ENCODE results near the gene NEMF. TPM values are rescaled to one million over a fixed set of nuclear protein-coding genes. Genes with fewer than 3 reads are reported as not detected.

The NEMF gene
- total RNA-seq, 1 donor from 2014 or later: 61.5 TPM

GRCh38 chr14:49865431-49865859 is 12.9 kb upstream of the NEMF start:
- H3K79me2 ChIP-seq (ENCODE audit: insufficient read depth, low read length): no peaks in the 10 kb centered on the region
- H3K36me3 ChIP-seq (ENCODE audit: insufficient read depth, low read length): no peaks in the 10 kb centered on the region
- H3K4me1 ChIP-seq (ENCODE audit: insufficient read depth, low read length): peaks cover 14% of the 10 kb centered on the region
- no peaks in the 10 kb centered on the region for H3K27me3 ChIP-seq (ENCODE audit: insufficient read depth, low read length)
- no peaks in the 10 kb centered on the region for H4K20me1 ChIP-seq (ENCODE audit: insufficient read depth, low read length)
- no peak for TF ChIP-seq EZH2 (IDR thresholded peaks at IDR 0.05; ENCODE audit: insufficient read depth, low read length)
- TF ChIP-seq, protein P1, sequence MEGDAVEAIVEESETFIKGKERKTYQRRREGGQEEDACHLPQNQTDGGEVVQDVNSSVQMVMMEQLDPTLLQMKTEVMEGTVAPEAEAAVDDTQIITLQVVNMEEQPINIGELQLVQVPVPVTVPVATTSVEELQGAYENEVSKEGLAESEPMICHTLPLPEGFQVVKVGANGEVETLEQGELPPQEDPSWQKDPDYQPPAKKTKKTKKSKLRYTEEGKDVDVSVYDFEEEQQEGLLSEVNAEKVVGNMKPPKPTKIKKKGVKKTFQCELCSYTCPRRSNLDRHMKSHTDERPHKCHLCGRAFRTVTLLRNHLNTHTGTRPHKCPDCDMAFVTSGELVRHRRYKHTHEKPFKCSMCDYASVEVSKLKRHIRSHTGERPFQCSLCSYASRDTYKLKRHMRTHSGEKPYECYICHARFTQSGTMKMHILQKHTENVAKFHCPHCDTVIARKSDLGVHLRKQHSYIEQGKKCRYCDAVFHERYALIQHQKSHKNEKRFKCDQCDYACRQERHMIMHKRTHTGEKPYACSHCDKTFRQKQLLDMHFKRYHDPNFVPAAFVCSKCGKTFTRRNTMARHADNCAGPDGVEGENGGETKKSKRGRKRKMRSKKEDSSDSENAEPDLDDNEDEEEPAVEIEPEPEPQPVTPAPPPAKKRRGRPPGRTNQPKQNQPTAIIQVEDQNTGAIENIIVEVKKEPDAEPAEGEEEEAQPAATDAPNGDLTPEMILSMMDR (IDR thresholded peaks at IDR 0.05; ENCODE audit: insufficient read depth, low read depth, low read length): peak; percentile 96
- DNase-seq (ENCODE audit: low read depth) (no peak), FAIRE-seq (no peak)
- no peak overlapping the region for H3K27ac ChIP-seq (ENCODE audit: low read depth, low read length)
- no peaks in the 10 kb centered on the region for H3K9me3 Mint-ChIP-seq (ENCODE audit: unreplicated experiment)
- no peak overlapping the region for H3K9ac ChIP-seq (ENCODE audit: low read length)
- no peak overlapping the region for H3K4me3 ChIP-seq (ENCODE audit: insufficient read depth, low read depth, low read length)
- H3K4me2 ChIP-seq (ENCODE audit: low read length): no peak overlapping the region
- no peaks in the 10 kb centered on the region for H3K9me3 ChIP-seq (ENCODE audit: insufficient read depth, low read depth, low read length)
- H3K4me3 Mint-ChIP-seq (ENCODE audit: unreplicated experiment): no peak overlapping the region
- H3K4me1 Mint-ChIP-seq (ENCODE audit: low read depth, unreplicated experiment): peaks cover 4% of the 10 kb centered on the region
- no peaks in the 10 kb centered on the region for H3K36me3 Mint-ChIP-seq (ENCODE audit: low read depth, unreplicated experiment)
- no peaks in the 10 kb centered on the region for H3K27me3 Mint-ChIP-seq (ENCODE audit: low read depth, unreplicated experiment)
- H2AFZ ChIP-seq (ENCODE audit: low read depth, low read length): no peak overlapping the region
- no peak overlapping the region for H3K27ac Mint-ChIP-seq (ENCODE audit: unreplicated experiment)

- Mint-ChIP-seq H3K27ac (ENCODE audit: unreplicated experiment) (no peak overlapping the region), H3K4me3 (ENCODE audit: unreplicated experiment) (no peak overlapping the region), H3K4me1 (ENCODE audit: low read depth, unreplicated experiment) (peaks cover 5% of the 10 kb centered on the region), H3K36me3 (ENCODE audit: low read depth, unreplicated experiment) (no peaks in the 10 kb centered on the region), H3K9me3 (ENCODE audit: unreplicated experiment) (no peaks in the 10 kb centered on the region), H3K27me3 (ENCODE audit: low read depth, unreplicated experiment) (no peaks in the 10 kb centered on the region)
- Histone ChIP-seq H3K27ac (ENCODE audit: low read depth, low read length) (peak overlapping the region; percentile 89), H3K4me1 (ENCODE audit: insufficient read depth, low read length) (peaks cover 13% of the 10 kb centered on the region), H3K9ac (ENCODE audit: low read length) (peak overlapping the region; percentile 91), H3K9me3 (ENCODE audit: insufficient read depth, low read depth, low read length) (no peaks in the 10 kb centered on the region), H3K4me3 (ENCODE audit: insufficient read depth, low read depth, low read length) (peak overlapping the region; percentile 95), H3K36me3 (ENCODE audit: insufficient read depth, low read length) (no peaks in the 10 kb centered on the region), H2AFZ (ENCODE audit: low read depth, low read length) (peak overlapping the region; percentile 89), H3K4me2 (ENCODE audit: low read length) (peak overlapping the region; percentile 92), H4K20me1 (ENCODE audit: insufficient read depth, low read length) (no peaks in the 10 kb centered on the region), H3K27me3 (ENCODE audit: insufficient read depth, low read length) (no peaks in the 10 kb centered on the region), H3K79me2 (ENCODE audit: insufficient read depth, low read length) (no peaks in the 10 kb centered on the region)
- no peak for TF ChIP-seq EZH2 (IDR thresholded peaks at IDR 0.05; ENCODE audit: insufficient read depth, low read length)
- TF ChIP-seq, protein P1 (IDR thresholded peaks at IDR 0.05; ENCODE audit: insufficient read depth, low read depth, low read length): no peak
- DNase-seq (ENCODE audit: low read depth) (no peak), FAIRE-seq (no peak)
Measured at GRCh38 chr14:49863487-49864281, 11.1 kb upstream of the NEMF start.
